IMR-90 (cell line): Measurements from ENCODE around the gene MEF2A. TPM values are rescaled to one million over a fixed set of nuclear protein-coding genes. Genes with fewer than 3 reads are reported as not detected.

Experiments
- ATAC-seq: fragments of 200-7000 bp; cut with Tn5 transposase; 2 replicates; pipeline ENCODE4 v1.9.1; 2020; ENCODE audit warnings: low read depth, mild to moderate bottlenecking, moderate library complexity
- BruUV-seq: library from RNA; stranded (reverse); fragments of 400-500 nt; replicated peaks from 2 replicates; lab custom pipeline; 2021; lab: Mats Ljungman, UMichigan
- CTCF ChIA-PET: fragments of 300-600 bp; formaldehyde crosslinking; extraction: SDS; loops from one replicate; lab custom pipeline; 2021; ENCODE audit warnings: antibody characterized with exemption; lab: Yijun Ruan, JAX
- POLR2A ChIA-PET: fragments of 300-600 bp; sonication (Branson Sonifier 250); formaldehyde crosslinking; loops from one replicate; lab custom pipeline; 2022; ENCODE audit warnings: antibody characterized with exemption; ENCODE audit not compliant: unreplicated experiment; lab: Charles Lee
- DNase-seq: peaks from one replicate; pipeline ENCODE4 v3.0.0; 2013
- H2AFZ ChIP-seq: replicated peaks from 2 replicates; pipeline ENCODE3; 2013; ENCODE audit warnings: low read length, mild to moderate bottlenecking; ENCODE audit not compliant: poor library complexity
- H2AK5ac ChIP-seq: 2 replicates; pipeline ENCODE4 v1.6.1; 2013; ENCODE audit warnings: low read depth, low read length, inconsistent platforms
- H2AK9ac ChIP-seq: replicated peaks from 2 replicates; pipeline ENCODE3; 2013; ENCODE audit warnings: mild to moderate bottlenecking, low read depth, low read length, moderate library complexity; ENCODE audit not compliant: poor library complexity
- H2BK120ac ChIP-seq: 2 replicates; pipeline ENCODE4 v1.6.1; 2013; ENCODE audit warnings: low read depth, low read length, inconsistent platforms
- H2BK15ac ChIP-seq: 3 replicates; pipeline ENCODE4 v1.6.1; 2013; ENCODE audit warnings: low read depth, low read length, inconsistent platforms
- H2BK20ac ChIP-seq: 2 replicates; pipeline ENCODE4 v1.6.1; 2013; ENCODE audit warnings: low read depth, mild to moderate bottlenecking, inconsistent platforms, low read length, moderate library complexity
- H2BK5ac ChIP-seq: 2 replicates; pipeline ENCODE4 v1.6.1; 2013; ENCODE audit warnings: mild to moderate bottlenecking, low read depth, low read length, inconsistent platforms; ENCODE audit not compliant: poor library complexity, severe bottlenecking
- H3K14ac ChIP-seq: replicated peaks from 2 replicates; pipeline ENCODE4 v1.6.1; 2013; ENCODE audit warnings: low read depth, low read length, inconsistent platforms
- H3K18ac ChIP-seq: 2 replicates; pipeline ENCODE4 v1.6.1; 2013; ENCODE audit warnings: low read depth, low read length, control low read depth
- H3K23ac ChIP-seq: 2 replicates; pipeline ENCODE4 v1.6.1; 2013; ENCODE audit warnings: low read depth, low read length, inconsistent platforms
- H3K27ac ChIP-seq: 2 replicates; pipeline ENCODE4 v1.5.1; 2013; ENCODE audit warnings: mild to moderate bottlenecking, control low read depth, low read length; ENCODE audit not compliant: insufficient read depth
- H3K27me3 ChIP-seq: 2 replicates; pipeline ENCODE4 v1.6.1; 2013; ENCODE audit warnings: low read length; ENCODE audit not compliant: control insufficient read depth, insufficient read depth
- H3K36me3 ChIP-seq: 2 replicates; pipeline ENCODE4 v1.6.1; 2013; ENCODE audit warnings: low read length, mixed read lengths; ENCODE audit not compliant: control insufficient read depth, insufficient read depth
- H3K4ac ChIP-seq: 2 replicates; pipeline ENCODE4 v1.6.1; 2013; ENCODE audit warnings: low read depth, low read length, inconsistent platforms
- H3K4me1 ChIP-seq: 2 replicates; pipeline ENCODE4 v1.6.1; 2013; ENCODE audit warnings: low read length, mixed read lengths; ENCODE audit not compliant: control insufficient read depth, insufficient read depth
- H3K4me2 ChIP-seq: 2 replicates; pipeline ENCODE4 v1.6.1; 2013; ENCODE audit warnings: low read depth, mild to moderate bottlenecking, control low read depth, low read length, moderate library complexity
- H3K4me3 ChIP-seq: 2 replicates; pipeline ENCODE4 v1.5.1; 2013; ENCODE audit warnings: low read depth, mild to moderate bottlenecking, control low read depth, low read length, moderate library complexity; ENCODE audit not compliant: insufficient read depth
- H3K56ac ChIP-seq: 2 replicates; pipeline ENCODE4 v1.6.1; 2013; ENCODE audit warnings: low read length, inconsistent platforms; ENCODE audit not compliant: insufficient read depth; ENCODE audit errors: extremely low read depth
- H3K79me1 ChIP-seq, 2 experiments: 2 replicates each; pipeline ENCODE4 v1.6.1; 2013; ENCODE audit warnings: low read length in 2 of 2, inconsistent platforms in 1 of 2, low read depth in 1 of 2
- H3K9ac ChIP-seq: 2 replicates; pipeline ENCODE4 v1.6.1; 2013; ENCODE audit warnings: low read depth, low read length, control low read depth
- H3K9me1 ChIP-seq: 2 replicates; pipeline ENCODE4 v1.6.1; 2013; ENCODE audit warnings: low read length, inconsistent platforms; ENCODE audit not compliant: insufficient read depth
- H3K9me3 ChIP-seq: 2 replicates; pipeline ENCODE4 v1.6.1; 2013; ENCODE audit warnings: low read length; ENCODE audit not compliant: control insufficient read depth, insufficient read depth
- H4K20me1 ChIP-seq: 2 replicates; pipeline ENCODE4 v1.6.1; 2013; ENCODE audit warnings: low read length, inconsistent platforms; ENCODE audit not compliant: insufficient read depth
- H4K5ac ChIP-seq: 2 replicates; pipeline ENCODE4 v1.6.1; 2013; ENCODE audit warnings: mild to moderate bottlenecking, low read depth, low read length, control low read depth
- H4K8ac ChIP-seq, 2 experiments: 2 replicates each; pipeline ENCODE4 v1.6.1; 2013; ENCODE audit warnings: low read depth in 2 of 2, low read length in 2 of 2, control low read depth in 1 of 2, inconsistent platforms in 1 of 2
- H4K91ac ChIP-seq: 2 replicates; pipeline ENCODE4 v1.6.1; 2013; ENCODE audit warnings: low read depth, low read length, inconsistent platforms; ENCODE audit not compliant: insufficient read depth
- CEBPB ChIP-seq: IDR thresholded peaks from 2 replicates; pipeline ENCODE4 v1.6.1; 2012; ENCODE audit warnings: low read depth, low read length, improper control_type of control experiment
- CHD1 ChIP-seq: IDR thresholded peaks from 2 replicates; pipeline ENCODE4 v1.6.1; 2012; ENCODE audit warnings: low read depth, low read length, improper control_type of control experiment
- CTCF ChIP-seq: conservative IDR thresholded peaks from 2 replicates; pipeline ENCODE4 v1.5.1; 2012; ENCODE audit warnings: mild to moderate bottlenecking, low read depth, low read length, improper control_type of control experiment
- FOS ChIP-seq: fragments of 150-350 bp; IDR thresholded peaks from 2 replicates; pipeline ENCODE4 v1.6.1; 2016; ENCODE audit warnings: low read depth, low read length
- MAFK ChIP-seq: IDR thresholded peaks from 2 replicates; pipeline ENCODE4 v1.6.1; 2012; ENCODE audit warnings: low read depth, low read length, improper control_type of control experiment
- MAZ ChIP-seq: IDR thresholded peaks from 2 replicates; pipeline ENCODE4 v1.6.1; 2012; ENCODE audit warnings: low read depth, mild to moderate bottlenecking, low read length, improper control_type of control experiment, moderate library complexity, borderline replicate concordance
- MXI1 ChIP-seq: IDR thresholded peaks from 2 replicates; pipeline ENCODE4 v1.6.1; 2012; ENCODE audit warnings: low read depth, mild to moderate bottlenecking, low read length, moderate library complexity, borderline replicate concordance
- NFE2L2 ChIP-seq: fragments of 150-350 bp; IDR thresholded peaks from 2 replicates; pipeline ENCODE4 v1.6.1; 2016; ENCODE audit warnings: low read depth, mild to moderate bottlenecking, low read length
- POLR2A ChIP-seq: IDR thresholded peaks from 2 replicates; pipeline ENCODE4 v1.6.1; 2012; ENCODE audit warnings: mild to moderate bottlenecking, low read depth, low read length
- RAD21 ChIP-seq: IDR thresholded peaks from 2 replicates; pipeline ENCODE4 v1.6.1; 2012; ENCODE audit warnings: low read length, improper control_type of control experiment
- RCOR1 ChIP-seq: IDR thresholded peaks from 2 replicates; pipeline ENCODE4 v1.6.1; 2012; ENCODE audit warnings: mild to moderate bottlenecking, low read length, improper control_type of control experiment; ENCODE audit not compliant: insufficient replicate concordance
- RFX5 ChIP-seq: IDR thresholded peaks from 2 replicates; pipeline ENCODE4 v1.8.0; 2012; ENCODE audit warnings: low read depth, mild to moderate bottlenecking, low read length, moderate library complexity
- SMC3 ChIP-seq: fragments of 150-350 bp; IDR thresholded peaks from 2 replicates; pipeline ENCODE4 v1.6.1; 2016; ENCODE audit warnings: low read depth, mild to moderate bottlenecking, antibody characterized with exemption, low read length, moderate library complexity
- WGBS, 2 experiments: methylation state at CpG; one replicate each; pipeline versions ENCODE4 v1.1.5 to v1.1.7; 2013; ENCODE audit warnings: missing lambda C conversion rate in 2 of 2; ENCODE audit not compliant: insufficient read length in 1 of 2; ENCODE audit errors: extremely low coverage in 2 of 2; 5-methylcytosine and 5-hydroxymethylcytosine counted together
- dilution Hi-C: fragments of 300-500 bp; cut with HindIII; formaldehyde crosslinking; loops from one replicate; pipeline ENCODE4 v1.14.3; 2018; ENCODE audit warnings: low sequenced_read_pairs; ENCODE audit not compliant: unreplicated experiment
- in situ Hi-C: fragments of 300-500 bp; cut with MboI; formaldehyde crosslinking; loops from 3 replicates; pipeline ENCODE4 v1.14.3; 2019; ENCODE audit warnings: low sequenced_read_pairs, inconsistent platforms, mixed read lengths
- intact Hi-C: fragments of 100-400 bp; cut with micrococcal nuclease; formaldehyde crosslinking; loops from 2 replicates; pipeline ENCODE4 v1.10.0; 2022
- polyA plus RNA-seq, 3 experiments: library from polyadenylated mRNA; depleted of rRNA; stranded (reverse); fragments of >200 nt; gene quantifications; 2 replicates each; pipeline ENCODE4 v1.2.3, GENCODE V29; 2012; ENCODE audit warnings: low replicate concordance in 1 of 3
- total RNA-seq: library from RNA; depleted of rRNA; stranded (reverse); fragments of >200 nt; gene quantifications from 2 replicates; pipeline ENCODE4 v1.2.3, GENCODE V29; 2012
- TF ChIP-seq, protein P1 (sequence below): fragments of 150-350 bp; IDR thresholded peaks from 2 replicates; pipeline ENCODE4 v1.6.1; 2017; ENCODE audit warnings: mild to moderate bottlenecking, antibody characterized with exemption, low read length, low read depth

The MEF2A gene
- total and polyA plus RNA-seq, 2 of the 4 experiments (the other 2 are of a cell fraction) = 16.1 to 16.7 TPM

DNA sequence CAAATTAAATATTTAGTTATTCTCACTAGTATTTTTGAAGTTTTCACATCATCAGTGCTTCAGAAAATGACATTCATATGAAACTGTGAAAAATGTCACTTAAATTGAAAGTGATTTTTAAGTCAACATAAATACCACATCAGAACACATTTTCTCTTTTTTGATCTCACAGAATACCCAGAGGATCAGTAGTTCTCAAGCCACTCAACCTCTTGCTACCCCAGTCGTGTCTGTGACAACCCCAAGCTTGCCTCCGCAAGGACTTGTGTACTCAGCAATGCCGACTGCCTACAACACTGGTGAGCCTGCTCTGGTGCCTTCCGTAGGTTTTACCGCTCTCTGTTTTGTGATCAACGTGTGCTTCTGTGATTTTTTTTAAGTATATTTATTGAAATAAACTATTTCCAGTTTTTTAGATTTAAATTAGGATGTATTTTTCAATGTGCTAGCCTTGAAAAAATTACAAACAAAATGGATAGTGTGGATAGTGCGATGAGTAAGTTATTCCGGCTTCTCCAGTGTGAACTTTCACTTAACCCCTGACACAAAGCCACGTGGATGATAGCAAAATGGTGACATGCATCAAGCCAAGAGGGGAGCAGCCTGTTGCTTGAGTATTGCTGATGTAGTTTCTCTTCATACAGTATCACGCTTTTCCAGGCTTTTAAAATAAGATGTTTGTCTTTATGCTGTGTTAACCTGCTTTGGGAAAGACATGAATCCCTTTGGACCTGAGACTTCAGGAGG is 140.9 kb downstream of the MEF2A start:
- H3K9me3 ChIP-seq = no peaks in the 10 kb centered on the region
- no peak overlapping the region for H3K4ac ChIP-seq
- in situ Hi-C loops (loop anchor here (5.0 kb wide), 1 partner anchor 424 kb away; no protein-coding TSS in a partner anchor), dilution Hi-C loops (no loop called here), intact Hi-C loops (no loop called here)
- no peaks in the 10 kb centered on the region for H3K27me3 ChIP-seq
- no peak overlapping the region for H3K18ac ChIP-seq
- H2AK9ac ChIP-seq = no peak overlapping the region
- no peak overlapping the region for H3K27ac ChIP-seq
- ChIA-PET POLR2A (no interaction called here), CTCF (interaction anchor here (2.1 to 2.2 kb wide), 2 partner anchors 298 to 434 kb away, joined by 8 to 9 read pairs; no protein-coding TSS in a partner anchor)
- no peak overlapping the region for H2AFZ ChIP-seq
- peaks cover 6% of the 10 kb centered on the region; the same call in 1 of the 2 replicates for H4K20me1 ChIP-seq
- H2AK5ac ChIP-seq = peak overlapping the region; percentile 70; the same call in 1 of the 2 replicates
- peak overlapping the region; percentile 10; the same call in 1 of the 2 replicates for H3K4me2 ChIP-seq
- H4K5ac ChIP-seq = no peak overlapping the region; the same call in 1 of the 2 replicates
- no peak overlapping the region for H3K56ac ChIP-seq
- H3K4me1 ChIP-seq = peaks cover 15% of the 10 kb centered on the region
- H3K9me1 ChIP-seq = peaks cover 8% of the 10 kb centered on the region
- no peak overlapping the region for H2BK5ac ChIP-seq
- H2BK120ac ChIP-seq = no peak overlapping the region
- BruUV-seq = no TSS peak
- no peak overlapping the region for H2BK20ac ChIP-seq
- WGBS, 2 experiments = no CpG with 5 or more reads among the region's 10 CpGs
- peaks cover 18% of the 10 kb centered on the region for H3K36me3 ChIP-seq
- ATAC-seq = no peak
- 0 out of 2 replicates have a peak overlapping the region, but pooled peaks have one; percentile 10 for H3K23ac ChIP-seq
- H4K91ac ChIP-seq = peak overlapping the region; percentile 1; the same call in 1 of the 2 replicates
- peaks cover 2 to 17% of the 10 kb centered on the region in 2 experiments; a peak in 2 of 4 replicates for H3K79me1 ChIP-seq
- DNase-seq = no peak
- no peak overlapping the region for H3K4me3 ChIP-seq
- H2BK15ac ChIP-seq = no peak overlapping the region
- H4K8ac ChIP-seq = no peak overlapping the region; a peak in 1 of 4 replicates
- no peak overlapping the region for H3K9ac ChIP-seq
- no peak overlapping the region for H3K14ac ChIP-seq
- no peak for TF ChIP-seq RAD21
- TF ChIP-seq CEBPB = no peak
- TF ChIP-seq RCOR1 = no peak
- TF ChIP-seq CHD1 = no peak
- TF ChIP-seq CTCF = no peak
- TF ChIP-seq MAFK = no peak
- TF ChIP-seq FOS = no peak
- TF ChIP-seq, protein P1, sequence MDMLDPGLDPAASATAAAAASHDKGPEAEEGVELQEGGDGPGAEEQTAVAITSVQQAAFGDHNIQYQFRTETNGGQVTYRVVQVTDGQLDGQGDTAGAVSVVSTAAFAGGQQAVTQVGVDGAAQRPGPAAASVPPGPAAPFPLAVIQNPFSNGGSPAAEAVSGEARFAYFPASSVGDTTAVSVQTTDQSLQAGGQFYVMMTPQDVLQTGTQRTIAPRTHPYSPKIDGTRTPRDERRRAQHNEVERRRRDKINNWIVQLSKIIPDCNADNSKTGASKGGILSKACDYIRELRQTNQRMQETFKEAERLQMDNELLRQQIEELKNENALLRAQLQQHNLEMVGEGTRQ = no peak
- TF ChIP-seq SMC3 = no peak
- TF ChIP-seq NFE2L2 = no peak
- TF ChIP-seq MXI1 = no peak
- TF ChIP-seq POLR2A = no peak
- TF ChIP-seq MAZ = no peak
- no peak for TF ChIP-seq RFX5
